GM18858 (cell line): Measurements from ENCODE around the gene CHD2.
"Not testable (repeated sequence)": the region's sequence is repeated elsewhere in the genome, so short reads cannot be mapped to it uniquely, and the experiment has no call there.

Source experiments
- ATAC-seq: cut with Tn5 transposase; IDR thresholded peaks from one replicate; pipeline ENCODE4 v1.9.1; 2021; ENCODE audit not compliant: unreplicated experiment

Gene CHD2

DNA sequence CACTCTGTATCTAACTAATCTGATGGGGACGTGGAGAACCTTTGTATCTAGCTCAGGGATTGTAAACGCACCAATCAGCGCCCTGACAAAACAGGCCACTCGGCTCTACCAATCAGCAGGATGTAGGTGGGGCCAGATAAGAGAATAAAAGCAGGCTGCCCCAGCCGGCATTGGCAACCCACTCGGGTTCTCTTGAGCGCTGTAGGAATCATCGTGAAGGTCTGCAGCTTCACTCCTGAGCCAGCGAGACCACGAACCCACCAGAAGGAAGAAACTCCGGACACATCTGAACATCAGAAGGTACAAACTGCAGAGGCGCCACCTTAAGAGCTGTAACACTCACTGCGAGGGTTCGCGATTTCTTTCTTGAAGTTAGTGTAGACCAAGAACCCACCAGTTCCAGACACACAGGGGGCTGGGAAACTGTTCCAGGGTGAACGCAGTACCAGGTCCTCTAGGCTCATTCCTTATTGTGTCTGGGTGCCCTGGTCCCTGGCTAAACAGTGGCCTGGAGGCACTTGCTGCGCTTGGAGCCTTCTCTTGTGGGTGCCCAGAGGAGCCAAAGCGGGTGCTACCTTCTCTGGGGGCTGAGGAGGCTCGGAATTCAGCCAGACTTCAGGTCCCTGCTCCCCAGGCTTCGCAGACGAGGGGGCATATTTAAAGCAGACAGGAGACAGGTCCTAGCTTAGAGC lies 132.5 kb downstream of the CHD2 start:
- not testable (repeated sequence) for ATAC-seq

DNA sequence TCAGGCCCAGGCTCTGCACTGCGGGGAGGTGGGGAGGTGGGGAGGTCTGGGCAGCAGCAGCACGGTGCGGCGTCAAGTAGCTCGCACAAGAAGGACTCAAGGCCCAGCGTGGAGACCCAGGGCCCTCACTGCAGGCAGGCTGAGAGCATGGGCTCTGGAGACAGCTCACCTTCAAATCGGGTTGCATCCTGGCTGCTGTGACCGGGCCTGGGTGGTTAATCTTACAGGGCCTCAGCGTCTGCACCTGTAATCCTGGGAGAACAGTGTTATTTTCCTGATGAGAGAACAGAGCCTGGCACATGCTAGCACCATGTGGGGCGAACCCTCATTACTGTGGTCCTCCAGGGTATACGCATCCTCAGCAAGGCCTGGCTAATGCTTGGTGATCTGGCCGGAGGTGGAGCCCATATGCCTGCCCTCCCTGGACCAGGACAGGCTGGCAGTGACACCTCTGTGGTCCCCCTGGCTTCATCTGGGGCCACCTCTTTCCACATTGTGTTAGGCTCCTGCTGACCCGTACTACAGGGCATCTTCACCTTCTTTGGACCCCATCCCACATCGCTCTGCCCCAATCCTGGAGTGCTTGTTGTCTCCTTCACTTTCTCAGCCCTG lies 133.4 kb downstream of the CHD2 start:
- no peak for ATAC-seq

DNA sequence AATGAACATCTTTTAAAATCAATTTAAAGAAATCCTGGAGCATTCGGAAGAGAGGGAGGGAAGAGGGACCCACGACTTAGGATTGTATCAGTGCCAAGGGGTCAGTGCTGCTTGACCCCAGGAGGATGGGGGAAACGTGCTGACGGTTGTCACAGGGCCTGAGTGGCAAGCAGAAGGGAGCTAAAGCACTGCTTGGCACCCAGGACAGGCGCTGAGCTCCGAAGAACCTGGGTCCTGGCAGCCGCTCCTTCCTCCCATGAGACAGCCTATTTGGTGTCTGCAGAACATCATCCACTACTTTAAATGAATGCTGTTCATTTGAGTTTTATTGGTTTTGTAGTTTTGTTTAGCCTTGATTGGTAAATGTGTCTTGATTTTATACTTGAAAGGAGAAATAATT lies 134.4 kb downstream of the CHD2 start:
- ATAC-seq = no peak

DNA sequence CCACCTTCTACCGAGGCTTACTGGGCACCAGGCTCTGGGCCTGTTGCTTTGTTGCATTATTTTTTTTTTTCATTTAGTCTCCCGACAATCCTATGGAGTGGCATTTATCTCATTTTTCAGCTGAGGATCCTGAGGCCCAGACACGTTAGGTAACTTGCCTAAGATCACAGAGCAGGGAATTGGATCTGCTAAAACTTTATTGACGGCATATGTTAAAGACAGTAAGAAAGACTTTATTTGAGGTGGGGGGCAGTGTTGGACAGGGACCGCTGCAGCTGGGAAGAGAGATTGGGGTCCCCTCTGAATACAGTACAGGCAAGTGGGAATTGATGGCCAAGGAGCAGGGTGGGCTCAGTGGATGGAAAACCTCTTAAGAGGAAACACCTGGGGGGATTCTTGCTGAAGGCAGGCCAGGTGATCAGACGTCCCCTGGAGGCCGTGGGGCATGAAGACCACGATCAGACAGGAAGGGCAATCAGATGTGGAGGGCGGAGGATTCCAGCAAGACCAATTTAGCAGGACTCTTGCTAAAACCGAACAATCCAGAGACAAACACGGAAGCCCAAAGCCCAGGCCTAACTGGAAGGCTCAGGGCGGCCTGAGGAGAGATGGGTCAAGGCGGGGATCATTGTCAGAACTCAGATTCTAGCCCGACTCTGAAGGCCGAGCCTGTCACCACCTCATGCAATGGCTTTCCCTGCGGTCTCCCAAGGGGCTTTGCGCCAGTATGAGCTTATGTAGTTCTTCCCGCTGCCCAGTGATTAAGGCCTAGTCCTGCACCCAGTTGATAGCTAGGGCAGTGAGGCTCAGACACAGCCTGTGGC lies 135.2 kb downstream of the CHD2 start:
- ATAC-seq = no peak

DNA sequence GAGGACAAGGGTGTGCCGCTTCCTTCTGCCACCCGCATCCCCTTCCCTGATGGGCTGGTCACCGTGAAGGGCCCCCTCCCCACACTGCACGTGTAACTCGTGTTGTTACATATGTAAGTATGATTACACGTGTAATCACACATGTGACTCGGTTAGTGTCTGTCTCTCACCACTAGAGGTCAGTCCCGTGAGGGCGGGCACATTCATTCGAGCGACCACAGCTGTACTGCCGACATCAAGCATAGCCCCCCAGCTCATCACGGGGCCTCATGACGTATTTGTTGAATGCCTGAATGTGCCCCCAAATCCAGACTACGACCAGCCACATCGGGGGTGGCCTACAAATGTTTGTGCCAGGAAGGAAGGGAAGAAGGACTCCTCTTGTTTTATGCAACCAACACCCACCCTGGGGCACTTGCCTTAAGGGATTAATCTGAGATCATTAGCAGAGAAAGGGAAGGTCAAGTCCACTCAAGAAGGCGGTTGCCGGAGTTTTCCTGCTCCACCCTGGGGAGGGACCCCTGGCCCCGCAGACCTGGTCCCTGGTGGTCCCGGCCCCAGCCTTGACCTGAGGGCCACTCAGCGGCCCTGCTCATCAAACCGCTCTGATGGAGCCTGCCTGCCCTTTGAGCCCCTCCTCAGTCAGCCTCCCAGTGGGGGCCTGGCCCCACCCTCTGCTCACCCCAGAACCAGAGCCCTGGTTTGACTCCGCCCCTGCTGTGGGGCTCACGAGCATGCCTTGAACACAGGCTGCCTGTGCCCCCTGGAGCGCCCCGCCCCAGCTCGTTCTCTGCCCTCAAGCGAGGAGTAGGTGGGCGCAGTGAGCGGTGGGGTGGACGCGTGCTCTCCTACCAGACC lies 136.1 kb downstream of the CHD2 start:
- no peak for ATAC-seq

DNA sequence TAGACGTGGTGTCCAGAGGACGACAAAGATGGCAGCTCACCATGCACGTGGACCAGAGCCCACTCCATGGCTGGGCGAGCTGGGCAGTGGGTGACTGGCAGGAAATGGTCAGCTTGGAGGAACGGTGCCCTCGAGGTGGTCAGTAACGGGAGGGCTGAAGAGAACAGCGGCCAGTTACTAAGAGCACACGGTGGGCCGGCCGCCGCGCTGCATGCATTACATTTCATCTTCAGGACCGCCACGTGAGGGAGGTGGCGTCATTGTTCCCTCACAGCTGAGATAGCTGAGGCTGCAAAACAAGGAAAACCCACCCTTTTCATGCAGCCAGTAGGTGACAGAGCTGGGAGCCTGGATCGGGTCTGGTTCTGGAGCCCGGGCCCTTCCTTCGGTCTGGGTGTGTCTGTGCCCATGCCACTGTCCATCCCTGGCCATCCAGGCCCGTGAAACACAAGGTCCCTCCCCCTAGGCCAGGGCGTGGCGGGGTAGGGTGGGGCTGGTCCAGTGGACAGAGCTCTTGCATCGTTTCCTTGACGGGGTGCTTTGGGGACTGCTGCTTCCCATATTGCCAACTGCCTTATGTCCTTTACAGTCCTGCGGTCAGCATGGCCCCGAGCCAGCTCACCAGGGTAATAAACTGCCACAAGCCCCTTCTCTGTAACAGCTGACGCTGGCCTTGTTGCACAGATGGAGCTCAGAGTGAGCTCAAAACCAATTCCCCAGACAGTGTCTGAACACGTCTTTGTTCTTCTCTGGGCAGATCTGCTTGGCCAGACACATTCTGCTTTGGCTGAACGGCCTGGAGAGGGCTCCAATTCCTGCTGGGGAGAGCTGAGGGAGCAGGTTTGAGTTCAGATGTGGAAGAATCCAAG lies 137.1 kb downstream of the CHD2 start:
- ATAC-seq = no peak

DNA sequence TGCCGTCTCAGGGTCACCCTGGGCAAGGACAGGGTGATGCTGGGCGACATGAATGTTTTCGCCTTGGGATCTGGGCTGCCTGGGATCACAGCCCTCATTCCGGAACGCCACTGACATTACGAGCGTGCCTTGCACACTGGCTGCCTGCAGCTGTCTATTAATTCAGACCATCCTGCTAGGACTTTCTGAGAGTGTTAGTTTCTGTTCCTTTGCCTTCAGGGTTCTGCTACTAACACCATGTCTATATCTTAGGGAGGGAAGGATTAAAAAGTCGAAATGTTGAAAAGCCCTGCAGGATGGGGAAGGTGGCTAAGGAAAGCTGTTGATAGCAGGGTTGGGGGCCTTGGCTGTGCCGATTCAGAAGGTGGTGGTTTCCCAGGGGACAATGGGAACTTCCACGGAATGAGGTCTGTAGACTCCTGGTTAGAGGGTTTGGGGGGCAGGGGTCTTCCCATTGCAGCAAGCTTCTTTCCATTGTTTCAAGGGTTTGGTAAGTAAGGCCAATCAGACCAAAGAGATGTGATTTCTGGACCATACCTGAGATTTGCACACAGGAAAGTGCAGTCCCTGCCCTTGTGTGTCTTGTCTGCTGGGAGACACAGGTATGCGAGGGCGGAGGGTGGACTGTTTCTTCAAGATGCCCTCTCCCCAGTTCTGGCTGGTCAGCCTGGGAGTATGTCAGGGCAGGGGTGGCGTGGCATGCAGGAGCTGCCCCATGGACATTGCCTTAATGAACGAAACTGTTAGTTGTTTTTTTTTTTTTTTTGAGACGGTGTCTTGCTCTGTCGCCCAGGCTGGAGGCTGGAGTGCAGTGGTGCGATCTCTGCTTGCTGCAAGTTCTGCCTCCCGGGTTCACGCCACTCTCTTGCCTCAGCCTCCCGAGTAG lies 137.9 kb downstream of the CHD2 start:
- ATAC-seq = no peak

DNA sequence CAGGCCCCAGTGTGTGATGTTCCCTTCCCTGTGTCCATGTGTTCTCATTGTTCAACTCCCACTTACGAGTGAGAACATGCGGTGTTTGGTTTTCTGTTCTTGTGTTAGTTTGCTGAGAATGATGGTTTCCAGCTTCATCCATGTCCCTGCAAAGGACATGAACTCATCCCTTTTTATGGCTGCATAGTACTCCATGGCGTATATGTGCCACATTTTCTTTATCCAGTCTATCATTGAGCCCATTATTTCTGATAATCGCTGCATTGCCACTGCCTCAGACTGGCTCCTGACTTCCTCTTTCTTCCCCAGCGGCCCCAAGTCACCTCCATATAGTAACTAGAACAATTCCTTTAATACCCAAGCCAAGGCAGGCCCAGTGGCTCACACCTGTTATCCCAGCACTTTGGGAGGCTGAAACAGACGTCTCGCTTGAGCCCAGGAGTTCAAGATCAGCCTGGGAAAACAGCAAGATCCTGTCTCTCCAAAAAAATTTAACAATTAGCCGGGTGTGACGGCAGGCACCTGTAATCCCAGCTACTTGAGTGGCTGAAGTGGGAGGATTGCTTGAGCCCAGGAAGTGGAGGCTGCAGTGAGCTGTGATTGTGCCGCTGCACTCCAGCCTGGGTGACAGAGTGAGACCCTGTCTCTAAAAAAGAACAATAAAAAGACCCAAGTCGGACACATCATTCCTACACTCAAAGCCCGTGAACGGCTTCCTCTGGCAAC lies 139.6 kb downstream of the CHD2 start:
- ATAC-seq = not testable (repeated sequence)

DNA sequence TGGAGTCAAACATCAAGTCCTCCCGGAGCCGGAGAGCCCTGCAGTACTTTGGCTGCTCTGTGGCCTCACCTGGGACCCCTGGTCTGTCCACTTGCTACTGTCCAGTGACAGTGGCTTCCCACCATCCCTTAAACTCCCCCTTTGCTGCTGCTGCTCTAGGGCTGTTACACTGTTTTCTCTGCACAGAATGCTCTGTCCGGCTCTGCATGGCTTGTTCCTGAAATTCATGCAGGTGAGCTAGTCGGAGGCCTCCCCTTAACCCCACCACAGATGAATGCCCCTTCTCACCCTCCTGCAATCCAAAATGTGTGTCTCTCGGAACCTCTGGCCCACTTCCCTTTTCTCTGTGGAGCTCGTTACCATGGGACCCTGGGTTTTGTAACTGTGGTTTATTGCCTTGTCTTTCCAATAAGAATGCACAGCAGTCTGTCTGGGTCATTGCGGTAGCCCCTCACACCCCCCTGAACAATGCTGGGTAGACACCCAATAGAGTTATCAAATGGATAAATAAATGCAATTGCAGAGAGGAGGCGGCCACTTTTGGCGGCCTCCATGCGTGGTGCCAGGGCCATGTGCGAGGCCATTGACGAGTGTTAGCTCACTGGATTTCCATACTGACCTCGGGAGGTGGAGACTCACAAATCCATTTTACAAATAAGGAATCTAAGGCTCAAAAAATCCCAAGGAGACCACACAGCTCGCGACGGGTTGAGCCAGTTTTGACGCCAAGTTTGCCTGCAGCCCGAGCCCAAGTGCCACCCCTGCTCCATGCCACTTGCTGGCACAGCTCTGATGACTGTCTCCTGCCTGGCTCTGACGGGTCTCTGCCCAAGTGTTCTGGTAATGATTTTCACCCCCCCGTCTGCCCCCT lies 140.4 kb downstream of the CHD2 start:
- ATAC-seq = no peak

DNA sequence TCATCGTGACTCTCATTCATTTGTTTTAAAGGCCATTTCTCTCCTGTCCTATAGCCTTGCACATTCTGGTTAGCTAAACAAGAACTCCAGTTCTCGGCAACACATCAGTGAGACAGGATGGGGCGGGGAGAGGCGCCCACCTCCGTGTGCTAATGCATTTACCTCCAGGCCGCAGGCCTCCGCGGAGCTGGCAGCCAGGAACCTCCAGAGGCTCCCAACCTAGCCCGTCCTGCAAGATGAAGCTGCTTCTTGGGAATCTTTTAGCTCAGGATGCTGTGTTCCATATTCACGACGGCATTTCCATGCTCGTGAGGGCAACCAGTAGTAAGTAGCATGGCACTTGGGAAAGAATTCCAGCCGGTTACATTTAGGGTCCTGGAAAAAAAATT lies 141.0 kb downstream of the CHD2 start:
- ATAC-seq = no peak

DNA sequence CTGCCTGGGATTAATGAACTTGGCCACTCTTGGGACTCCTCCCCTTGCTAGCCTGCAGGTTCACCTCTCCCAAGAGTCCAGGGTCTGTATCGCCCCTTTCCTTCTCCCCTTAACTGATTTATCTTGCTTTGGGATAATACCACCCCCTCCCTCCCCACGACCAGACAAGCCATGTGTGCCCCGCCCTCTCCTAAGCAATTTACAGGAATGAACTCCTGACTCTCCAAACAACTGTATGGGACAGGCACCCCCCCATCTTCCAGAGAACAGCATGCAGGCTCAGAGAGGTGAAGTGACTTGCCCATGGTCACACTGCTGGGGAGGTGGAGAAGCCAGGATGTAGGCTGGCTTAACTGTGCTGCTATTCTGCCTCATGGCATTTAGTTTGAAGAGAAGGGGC lies 142.1 kb downstream of the CHD2 start:
- ATAC-seq = no peak

DNA sequence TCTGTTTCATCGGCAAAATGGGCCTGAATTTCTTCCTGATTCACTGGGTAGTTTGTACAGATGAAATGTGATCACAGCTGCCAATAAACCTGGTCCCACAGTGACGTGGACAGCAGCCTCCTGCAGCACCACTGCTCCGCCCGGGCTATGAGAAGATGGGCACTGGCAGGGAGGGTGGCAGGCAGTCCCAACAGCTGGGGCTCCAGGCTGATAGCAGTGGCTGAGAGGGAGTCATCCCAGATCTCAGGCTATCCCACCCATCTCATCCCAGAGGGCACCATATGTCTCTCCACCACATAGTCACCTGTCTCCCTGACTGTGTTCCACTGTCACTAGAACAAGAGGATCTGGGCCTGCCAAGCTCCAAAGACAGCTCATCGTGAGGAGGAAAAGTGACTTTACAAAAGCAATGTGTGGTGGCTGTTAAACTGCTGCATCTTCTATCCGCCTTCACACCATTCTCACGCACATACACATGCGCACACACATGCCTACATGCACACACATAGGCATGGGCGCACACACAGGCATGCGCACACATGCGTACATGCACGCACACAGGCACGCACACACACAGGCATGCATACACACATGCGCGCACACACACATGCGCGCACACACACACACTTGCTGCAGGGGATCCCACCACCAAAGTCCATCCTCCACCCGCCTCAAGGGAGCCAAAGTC lies 142.7 kb downstream of the CHD2 start:
- ATAC-seq = no peak

DNA sequence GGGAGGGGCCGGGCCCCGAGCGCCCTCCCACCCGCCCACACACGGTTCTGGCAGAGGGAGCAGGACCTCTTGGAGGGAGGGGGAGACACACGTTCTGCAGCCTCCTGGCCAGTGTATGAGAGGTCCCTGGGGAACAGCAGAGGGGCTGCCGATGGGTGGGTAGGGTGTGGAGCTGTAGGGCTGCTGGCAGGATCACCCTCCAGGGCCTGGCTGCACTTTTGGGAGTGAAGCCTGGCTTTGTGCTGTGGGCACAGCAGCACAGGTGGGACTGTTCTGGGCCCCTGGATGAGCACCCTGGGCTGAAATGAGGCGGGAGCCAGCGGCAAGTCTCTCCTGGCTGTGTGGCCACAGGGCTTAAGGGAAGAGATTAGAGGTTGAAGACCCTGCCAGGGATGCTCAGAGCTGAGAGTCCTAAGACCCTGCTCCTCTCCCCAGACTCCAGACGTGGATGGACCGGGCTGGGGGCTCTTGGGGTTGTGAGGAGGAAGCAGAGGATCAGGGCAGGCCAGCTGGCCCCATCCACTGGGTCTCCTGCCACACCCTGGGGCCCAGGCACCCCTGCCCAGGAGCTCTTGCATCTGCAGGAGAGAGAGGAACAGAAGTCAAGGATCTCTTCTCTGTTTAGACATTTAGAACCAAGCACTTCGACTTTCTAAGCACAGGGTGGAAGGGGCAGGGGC lies 143.6 kb downstream of the CHD2 start:
- no peak for ATAC-seq

DNA sequence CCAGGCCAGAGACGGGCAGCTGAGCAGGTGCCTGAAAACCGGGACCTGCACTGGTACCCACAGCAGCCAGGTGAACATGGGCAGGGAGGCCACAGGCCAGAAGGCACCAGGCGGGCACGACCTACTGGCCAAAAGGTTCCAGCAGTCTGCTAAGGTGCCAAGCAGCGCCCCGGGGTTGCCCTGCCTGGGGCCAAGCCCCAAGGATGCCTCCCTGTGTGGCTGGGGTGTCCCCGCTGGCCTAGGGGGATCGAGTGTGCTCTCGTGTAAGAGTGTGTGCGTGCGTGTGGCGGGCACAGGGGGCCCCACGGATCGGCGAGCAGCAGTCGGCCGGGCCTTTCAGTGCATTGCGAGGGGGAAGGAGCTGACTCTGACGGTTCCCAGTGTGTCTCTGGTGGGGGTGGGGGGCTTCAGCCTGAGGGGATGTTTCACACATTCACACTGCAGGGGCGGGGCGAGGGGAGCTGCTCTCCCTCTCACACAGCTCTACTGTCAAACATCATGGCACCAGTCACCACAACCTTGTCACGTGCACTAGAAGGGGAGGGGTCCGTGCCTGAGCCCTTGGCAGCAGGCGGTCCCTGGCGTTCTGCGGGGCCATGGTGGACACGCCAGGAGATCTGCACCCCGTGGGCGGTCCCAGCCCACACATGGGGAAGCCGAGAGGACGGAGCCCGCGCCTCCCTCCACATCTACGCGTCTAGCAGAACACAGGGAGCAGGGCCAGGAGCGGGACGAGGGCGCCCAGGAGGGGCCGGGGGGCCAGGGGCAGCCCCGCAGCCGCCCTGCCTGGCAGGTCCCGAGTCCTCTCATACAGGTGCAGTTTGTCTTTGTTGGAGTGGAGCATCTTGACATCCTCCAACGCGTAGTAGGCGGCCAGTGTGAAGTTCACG lies 144.4 kb downstream of the CHD2 start:
- no peak for ATAC-seq

DNA sequence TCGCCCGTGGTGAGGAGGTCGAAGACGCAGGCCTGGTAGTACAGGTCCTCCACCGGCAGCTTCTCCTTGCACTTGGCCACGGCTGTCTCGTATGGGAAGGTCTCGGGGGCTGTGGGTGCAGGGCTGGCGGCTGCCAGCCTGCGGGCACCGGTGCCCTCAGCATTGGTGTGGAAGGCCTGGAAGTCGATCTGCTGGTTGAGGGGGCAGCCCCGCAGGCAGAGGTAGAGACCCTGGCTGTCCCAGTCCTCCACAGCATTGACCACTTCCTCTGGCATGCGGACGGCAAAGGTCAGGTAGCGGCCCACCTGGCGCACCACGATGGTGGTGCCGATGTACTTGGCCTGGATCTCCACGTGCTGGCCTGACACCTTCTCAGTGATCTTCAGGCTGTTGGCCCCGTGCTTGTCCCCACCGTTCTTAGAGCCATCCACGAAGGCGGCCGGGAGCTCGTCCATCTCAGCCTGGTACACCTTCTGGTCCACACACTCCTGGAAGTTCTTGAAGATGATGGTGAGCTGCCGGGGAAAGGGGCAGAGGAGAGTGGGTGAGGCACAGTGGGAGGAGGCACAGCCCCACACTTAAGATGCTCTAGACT lies 145.2 kb downstream of the CHD2 start:
- ATAC-seq = no peak
